SU-DHL-6 (cell line): Measurements from ENCODE around the gene RNF144A.

ENCODE experiments used
- H2AFZ ChIP-seq: fragments of 200-600 bp; sonication (generic); 2 replicates; pipeline ENCODE4 v1.6.1; 2014; ENCODE audit warnings: low read depth, mild to moderate bottlenecking, moderate library complexity, mixed read lengths, antibody characterized with exemption, low read length; ENCODE audit not compliant: severe bottlenecking
- H3F3A ChIP-seq: fragments of 200-600 bp; shearing (Covaris generic); 2 replicates; pipeline ENCODE4 v1.6.0; 2016; ENCODE audit warnings: antibody characterized with exemption, mild to moderate bottlenecking; ENCODE audit not compliant: insufficient read depth
- H3K27ac ChIP-seq: fragments of 200-600 bp; sonication (generic); 2 replicates; pipeline ENCODE4 v1.5.1; 2016; ENCODE audit warnings: low read depth, mild to moderate bottlenecking, low read length, moderate library complexity, mixed read lengths
- H3K27me3 ChIP-seq: fragments of 200-600 bp; sonication (generic), shearing (Covaris generic); 2 replicates; pipeline ENCODE4 v1.6.0; 2014; ENCODE audit warnings: mild to moderate bottlenecking, low read length
- H3K36me3 ChIP-seq: fragments of 200-600 bp; sonication (generic); 2 replicates; pipeline ENCODE4 v1.6.1; 2014; ENCODE audit warnings: mild to moderate bottlenecking, low read length, mixed read lengths
- H3K4me2 ChIP-seq: fragments of 300-600, 200-600 bp; shearing (Covaris generic), sonication (generic); 2 replicates; pipeline ENCODE4 v1.6.0; 2014; ENCODE audit warnings: low read length, low read depth, mild to moderate bottlenecking; ENCODE audit not compliant: poor library complexity, severe bottlenecking
- H3K4me3 ChIP-seq: fragments of 200-600 bp; sonication (generic); 2 replicates; pipeline ENCODE4 v1.5.1; 2014; ENCODE audit warnings: antibody characterized with exemption, low read length, mild to moderate bottlenecking, mixed read lengths; ENCODE audit not compliant: insufficient read depth, poor library complexity, severe bottlenecking
- H3K79me2 ChIP-seq: fragments of 200-600 bp; sonication (generic); 2 replicates; pipeline ENCODE4 v1.6.1; 2014; ENCODE audit warnings: mild to moderate bottlenecking, low read length, moderate library complexity; ENCODE audit not compliant: insufficient read depth
- H3K9ac ChIP-seq: fragments of 200-600 bp; sonication (generic); 2 replicates; pipeline ENCODE4 v1.7.0; 2014; ENCODE audit warnings: mild to moderate bottlenecking, low read length
- H3K9me2 ChIP-seq: fragments of 200-600 bp; sonication (generic); replicated peaks from 2 replicates; pipeline ENCODE4 v1.6.1; 2014; ENCODE audit warnings: low read length; ENCODE audit not compliant: insufficient read depth
- H3K9me3 ChIP-seq: fragments of 200-600 bp; sonication (generic); 2 replicates; pipeline ENCODE4 v1.6.1; 2014; ENCODE audit warnings: low read length, mixed read lengths; ENCODE audit not compliant: insufficient read depth
- H4K20me1 ChIP-seq: fragments of 200-600 bp; sonication (generic); 2 replicates; pipeline ENCODE4 v1.6.1; 2014; ENCODE audit warnings: low read depth, mild to moderate bottlenecking, antibody characterized with exemption, low read length, moderate library complexity, mixed read lengths
- EZH2phosphoT487 ChIP-seq: fragments of 200-600 bp; sonication (generic), shearing (Covaris generic); conservative IDR thresholded peaks from 2 replicates; pipeline ENCODE4 v1.6.1; 2018; ENCODE audit warnings: mild to moderate bottlenecking, antibody characterized with exemption, low read length, moderate library complexity, mixed read lengths
- TF ChIP-seq, protein P1 (sequence below): fragments of 200-600 bp; sonication (generic); IDR thresholded peaks from one replicate; pipeline ENCODE4 v1.5.1; 2017; ENCODE audit warnings: antibody characterized with exemption, mild to moderate bottlenecking, low read length, moderate library complexity; ENCODE audit not compliant: insufficient read depth, poor library complexity, severe bottlenecking

RNF144A gene

DNA sequence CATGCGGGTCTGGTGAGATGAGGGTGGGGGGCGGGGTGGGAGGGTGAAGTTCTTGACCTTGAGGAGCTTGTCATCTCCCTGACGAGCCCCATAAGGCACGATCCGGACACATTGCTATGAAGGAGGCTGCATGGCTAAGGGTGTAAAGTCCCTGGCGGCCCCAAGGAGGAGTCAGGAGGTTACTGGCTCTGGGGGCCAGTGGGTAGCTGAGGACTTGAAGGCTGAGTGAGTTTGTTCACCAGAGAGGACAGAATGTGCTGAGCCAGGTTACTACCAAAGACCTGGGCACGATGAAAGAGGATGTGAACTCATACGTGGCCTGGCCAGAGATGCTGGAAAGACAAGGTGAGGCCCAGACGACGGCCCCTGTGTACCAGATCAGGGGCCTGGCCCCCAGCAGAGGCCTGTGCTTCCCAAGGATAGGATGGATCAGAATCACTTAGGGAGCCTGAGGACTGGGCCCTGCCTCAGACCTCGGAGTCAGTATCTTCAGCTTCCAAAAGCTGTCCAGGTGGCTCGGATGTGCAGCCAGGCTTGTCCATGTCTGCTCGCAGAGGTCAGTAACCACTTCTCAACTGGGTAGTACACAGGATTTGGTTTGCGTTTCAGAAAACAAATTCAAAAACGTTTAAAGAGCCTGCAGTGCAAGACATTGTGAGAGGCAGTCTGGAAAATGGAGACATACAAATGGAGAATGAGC is 110.9 kb downstream of the RNF144A start:
- Histone ChIP-seq H3K27ac (no peak overlapping the region), H3K79me2 (no peaks in the 10 kb centered on the region), H3K36me3 (no peaks in the 10 kb centered on the region), H3K9ac (no peak overlapping the region), H3K9me2 (no peaks in the 10 kb centered on the region), H2AFZ (no peak overlapping the region), H3K4me2 (no peak overlapping the region), H3K4me3 (no peak overlapping the region), H3K27me3 (no peaks in the 10 kb centered on the region), H3K9me3 (no peaks in the 10 kb centered on the region), H3F3A (no peaks in the 10 kb centered on the region), H4K20me1 (no peaks in the 10 kb centered on the region)
- TF ChIP-seq, protein P1, sequence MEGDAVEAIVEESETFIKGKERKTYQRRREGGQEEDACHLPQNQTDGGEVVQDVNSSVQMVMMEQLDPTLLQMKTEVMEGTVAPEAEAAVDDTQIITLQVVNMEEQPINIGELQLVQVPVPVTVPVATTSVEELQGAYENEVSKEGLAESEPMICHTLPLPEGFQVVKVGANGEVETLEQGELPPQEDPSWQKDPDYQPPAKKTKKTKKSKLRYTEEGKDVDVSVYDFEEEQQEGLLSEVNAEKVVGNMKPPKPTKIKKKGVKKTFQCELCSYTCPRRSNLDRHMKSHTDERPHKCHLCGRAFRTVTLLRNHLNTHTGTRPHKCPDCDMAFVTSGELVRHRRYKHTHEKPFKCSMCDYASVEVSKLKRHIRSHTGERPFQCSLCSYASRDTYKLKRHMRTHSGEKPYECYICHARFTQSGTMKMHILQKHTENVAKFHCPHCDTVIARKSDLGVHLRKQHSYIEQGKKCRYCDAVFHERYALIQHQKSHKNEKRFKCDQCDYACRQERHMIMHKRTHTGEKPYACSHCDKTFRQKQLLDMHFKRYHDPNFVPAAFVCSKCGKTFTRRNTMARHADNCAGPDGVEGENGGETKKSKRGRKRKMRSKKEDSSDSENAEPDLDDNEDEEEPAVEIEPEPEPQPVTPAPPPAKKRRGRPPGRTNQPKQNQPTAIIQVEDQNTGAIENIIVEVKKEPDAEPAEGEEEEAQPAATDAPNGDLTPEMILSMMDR, result no peak
- no peak for TF ChIP-seq EZH2phosphoT487

- H3K79me2 ChIP-seq, result no peaks in the 10 kb centered on the region
- no peaks in the 10 kb centered on the region for H4K20me1 ChIP-seq
- no peak overlapping the region for H3K9ac ChIP-seq
- no peaks in the 10 kb centered on the region for H3K9me2 ChIP-seq
- TF ChIP-seq, protein P1, result no peak
- no peak for TF ChIP-seq EZH2phosphoT487
- no peak overlapping the region for H3K4me2 ChIP-seq
- no peaks in the 10 kb centered on the region for H3K27me3 ChIP-seq
- no peak overlapping the region for H2AFZ ChIP-seq
- no peak overlapping the region for H3K27ac ChIP-seq
- no peak overlapping the region for H3K4me3 ChIP-seq
- no peaks in the 10 kb centered on the region for H3F3A ChIP-seq
- no peaks in the 10 kb centered on the region for H3K36me3 ChIP-seq
- no peaks in the 10 kb centered on the region for H3K9me3 ChIP-seq
Measured at GRCh38 chr2:7028846-7029245, 111.6 kb downstream of the RNF144A start.

- no peak overlapping the region for H2AFZ ChIP-seq
Measured at GRCh38 chr2:7029291-7030059, 112.3 kb downstream of the RNF144A start.

More at GRCh38 chr2:7029291-7030059, 112.3 kb downstream of the RNF144A start:
- no peaks in the 10 kb centered on the region for H3K36me3 ChIP-seq
- no peaks in the 10 kb centered on the region for H3K9me3 ChIP-seq
- no peaks in the 10 kb centered on the region for H3K9me2 ChIP-seq
- H4K20me1 ChIP-seq, result no peaks in the 10 kb centered on the region
- H3F3A ChIP-seq, result no peaks in the 10 kb centered on the region
- H3K9ac ChIP-seq, result no peak overlapping the region
- no peak overlapping the region for H3K4me2 ChIP-seq
- TF ChIP-seq, protein P1, result no peak
- no peak for TF ChIP-seq EZH2phosphoT487
- H3K4me3 ChIP-seq, result no peak overlapping the region
- H3K27ac ChIP-seq, result no peak overlapping the region
- H3K27me3 ChIP-seq, result no peaks in the 10 kb centered on the region
- H3K79me2 ChIP-seq, result no peaks in the 10 kb centered on the region
